Measurements from ENCODE around the gene CLCN1.

DNA sequence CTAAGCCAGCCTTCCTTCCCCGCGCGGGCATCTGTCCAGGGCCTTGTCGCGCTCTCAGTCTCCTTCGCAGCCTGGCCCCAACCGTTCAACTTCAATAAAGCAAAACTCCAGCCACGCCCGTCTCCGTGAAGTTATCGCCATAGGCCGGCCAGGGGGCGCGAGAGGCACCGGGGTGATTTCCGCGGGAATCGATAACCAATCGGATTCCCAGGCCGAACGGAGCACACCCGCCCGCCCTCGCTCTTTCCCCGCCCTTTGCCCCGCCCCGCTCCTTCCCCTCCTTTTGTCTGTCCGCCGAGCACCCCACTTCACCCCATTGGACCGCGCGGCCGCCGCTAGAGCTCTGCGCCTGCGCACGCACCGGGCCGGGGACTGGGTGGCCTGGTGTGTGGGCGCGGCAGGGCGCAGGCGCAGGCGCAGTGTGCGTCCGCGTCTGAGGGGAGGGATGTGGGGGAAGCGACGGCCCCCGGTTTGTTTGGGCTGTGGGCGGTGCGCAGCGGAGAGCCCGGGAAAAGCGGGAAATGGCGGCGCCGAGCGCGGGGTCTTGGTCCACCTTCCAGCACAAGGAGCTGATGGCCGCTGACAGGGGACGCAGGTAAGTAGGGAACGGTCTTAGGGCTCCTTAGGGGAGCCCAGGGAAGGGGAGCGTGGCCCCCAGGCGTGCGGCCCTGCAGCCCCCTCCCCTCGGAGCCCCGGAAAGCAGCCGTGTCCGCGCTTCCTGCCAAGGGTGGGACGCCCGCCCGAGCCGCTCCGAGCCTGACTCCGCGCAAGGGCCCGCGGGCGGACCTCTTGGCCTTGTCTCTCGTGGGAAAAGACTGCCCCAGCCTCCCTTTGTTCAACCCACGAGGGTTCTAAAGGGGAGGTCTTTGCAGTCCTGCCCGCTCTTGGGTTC is 27.7 kb upstream of the CLCN1 start, which contains the start of gene CASP2:
- TF ChIP-seq, protein P1, sequence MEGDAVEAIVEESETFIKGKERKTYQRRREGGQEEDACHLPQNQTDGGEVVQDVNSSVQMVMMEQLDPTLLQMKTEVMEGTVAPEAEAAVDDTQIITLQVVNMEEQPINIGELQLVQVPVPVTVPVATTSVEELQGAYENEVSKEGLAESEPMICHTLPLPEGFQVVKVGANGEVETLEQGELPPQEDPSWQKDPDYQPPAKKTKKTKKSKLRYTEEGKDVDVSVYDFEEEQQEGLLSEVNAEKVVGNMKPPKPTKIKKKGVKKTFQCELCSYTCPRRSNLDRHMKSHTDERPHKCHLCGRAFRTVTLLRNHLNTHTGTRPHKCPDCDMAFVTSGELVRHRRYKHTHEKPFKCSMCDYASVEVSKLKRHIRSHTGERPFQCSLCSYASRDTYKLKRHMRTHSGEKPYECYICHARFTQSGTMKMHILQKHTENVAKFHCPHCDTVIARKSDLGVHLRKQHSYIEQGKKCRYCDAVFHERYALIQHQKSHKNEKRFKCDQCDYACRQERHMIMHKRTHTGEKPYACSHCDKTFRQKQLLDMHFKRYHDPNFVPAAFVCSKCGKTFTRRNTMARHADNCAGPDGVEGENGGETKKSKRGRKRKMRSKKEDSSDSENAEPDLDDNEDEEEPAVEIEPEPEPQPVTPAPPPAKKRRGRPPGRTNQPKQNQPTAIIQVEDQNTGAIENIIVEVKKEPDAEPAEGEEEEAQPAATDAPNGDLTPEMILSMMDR (IDR thresholded peaks at IDR 0.05): peak; percentile 40
- TF ChIP-seq EZH2 (IDR thresholded peaks at IDR 0.05): no peak
- no peak for TF ChIP-seq EZH2phosphoT487 (IDR thresholded peaks at IDR 0.05)
